GM10248 (cell line): ENCODE measurements around the gene SLC7A9.

Source experiments
- CTCF ChIA-PET: fragments of 300-600 bp; sonication (Branson Sonifier 250); formaldehyde crosslinking; extraction: SDS; loops from one replicate; lab custom pipeline; 2021; ENCODE audit warnings: antibody characterized with exemption; lab: Yijun Ruan, JAX
- POLR2A ChIA-PET: fragments of 350-650 bp; sonication (Branson Sonifier 250); formaldehyde crosslinking; extraction: SDS; loops from one replicate; lab custom pipeline; 2020; ENCODE audit warnings: antibody characterized with exemption; lab: Yijun Ruan, JAX
- DNase-seq: peaks from one replicate; pipeline ENCODE4 v3.0.0; 2012; ENCODE audit errors: extremely low spot score
- CTCF ChIP-seq: IDR thresholded peaks from 2 replicates; pipeline ENCODE4 v1.5.1; 2012; ENCODE audit warnings: mild to moderate bottlenecking, low read depth; ENCODE audit errors: extremely low read depth, missing control alignments, control extremely low read depth

SLC7A9 gene

GRCh38 chr19:32866564-32867265 lies 2.9 kb downstream of the SLC7A9 start:
- TF ChIP-seq CTCF = no peak
- DNase-seq = no peak
- ChIA-PET CTCF (interaction anchor here (0.9 to 2.3 kb wide), 3 partner anchors 11 to 44 kb away, joined by 3 to 8 read pairs (median 3); no protein-coding TSS in a partner anchor), POLR2A (interaction anchor here (0.7 kb wide), 1 partner anchor 31 kb away, joined by 4 read pairs; no protein-coding TSS in a partner anchor)

- ChIA-PET POLR2A (interaction anchor here (0.7 kb wide), 1 partner anchor 31 kb away, joined by 4 read pairs; no protein-coding TSS in a partner anchor), CTCF (interaction anchor here (0.9 to 2.3 kb wide), 3 partner anchors 10 to 44 kb away, joined by 3 to 8 read pairs (median 3); no protein-coding TSS in a partner anchor)
- TF ChIP-seq CTCF = no peak
- DNase-seq = no peak
These were observed 3.5 kb downstream of the SLC7A9 start for GRCh38 chr19:32866061-32866460.

- CTCF ChIA-PET = interaction anchor here (2.3 kb wide), 1 partner anchor 9 kb away, joined by 8 read pairs; no protein-coding TSS in a partner anchor
- POLR2A ChIA-PET = no interaction called here
- TF ChIP-seq CTCF = no peak
- DNase-seq = no peak
These were observed 4.2 kb downstream of the SLC7A9 start for GRCh38 chr19:32865326-32865725.

GRCh38 chr19:32864318-32865007 lies 5.1 kb downstream of the SLC7A9 start:
- ChIA-PET CTCF (interaction anchor here (0.9 kb wide), 1 partner anchor 47 kb away, joined by 3 read pairs; no protein-coding TSS in a partner anchor), POLR2A (no interaction called here)
- no peak for TF ChIP-seq CTCF
- DNase-seq = no peak

- no peak for TF ChIP-seq CTCF
- no peak for DNase-seq
- POLR2A ChIA-PET = no interaction called here
- CTCF ChIA-PET = interaction anchor here (0.9 kb wide), 1 partner anchor 46 kb away, joined by 3 read pairs; no protein-coding TSS in a partner anchor
These were observed 5.7 kb downstream of the SLC7A9 start for GRCh38 chr19:32863841-32864240.

GRCh38 chr19:32863301-32863700 lies 6.3 kb downstream of the SLC7A9 start:
- ChIA-PET CTCF (interaction anchor here (0.9 kb wide), 1 partner anchor 45 kb away, joined by 3 read pairs; no protein-coding TSS in a partner anchor), POLR2A (no interaction called here)
- DNase-seq = no peak
- TF ChIP-seq CTCF = no peak
